ENCODE data around the gene DDX27.
"Not testable (repeated sequence)": the region's sequence is repeated elsewhere in the genome, so short reads cannot be mapped to it uniquely, and the experiment has no call there.

The DDX27 gene, protein sequence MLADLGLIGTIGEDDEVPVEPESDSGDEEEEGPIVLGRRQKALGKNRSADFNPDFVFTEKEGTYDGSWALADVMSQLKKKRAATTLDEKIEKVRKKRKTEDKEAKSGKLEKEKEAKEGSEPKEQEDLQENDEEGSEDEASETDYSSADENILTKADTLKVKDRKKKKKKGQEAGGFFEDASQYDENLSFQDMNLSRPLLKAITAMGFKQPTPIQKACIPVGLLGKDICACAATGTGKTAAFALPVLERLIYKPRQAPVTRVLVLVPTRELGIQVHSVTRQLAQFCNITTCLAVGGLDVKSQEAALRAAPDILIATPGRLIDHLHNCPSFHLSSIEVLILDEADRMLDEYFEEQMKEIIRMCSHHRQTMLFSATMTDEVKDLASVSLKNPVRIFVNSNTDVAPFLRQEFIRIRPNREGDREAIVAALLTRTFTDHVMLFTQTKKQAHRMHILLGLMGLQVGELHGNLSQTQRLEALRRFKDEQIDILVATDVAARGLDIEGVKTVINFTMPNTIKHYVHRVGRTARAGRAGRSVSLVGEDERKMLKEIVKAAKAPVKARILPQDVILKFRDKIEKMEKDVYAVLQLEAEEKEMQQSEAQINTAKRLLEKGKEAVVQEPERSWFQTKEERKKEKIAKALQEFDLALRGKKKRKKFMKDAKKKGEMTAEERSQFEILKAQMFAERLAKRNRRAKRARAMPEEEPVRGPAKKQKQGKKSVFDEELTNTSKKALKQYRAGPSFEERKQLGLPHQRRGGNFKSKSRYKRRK

DNA sequence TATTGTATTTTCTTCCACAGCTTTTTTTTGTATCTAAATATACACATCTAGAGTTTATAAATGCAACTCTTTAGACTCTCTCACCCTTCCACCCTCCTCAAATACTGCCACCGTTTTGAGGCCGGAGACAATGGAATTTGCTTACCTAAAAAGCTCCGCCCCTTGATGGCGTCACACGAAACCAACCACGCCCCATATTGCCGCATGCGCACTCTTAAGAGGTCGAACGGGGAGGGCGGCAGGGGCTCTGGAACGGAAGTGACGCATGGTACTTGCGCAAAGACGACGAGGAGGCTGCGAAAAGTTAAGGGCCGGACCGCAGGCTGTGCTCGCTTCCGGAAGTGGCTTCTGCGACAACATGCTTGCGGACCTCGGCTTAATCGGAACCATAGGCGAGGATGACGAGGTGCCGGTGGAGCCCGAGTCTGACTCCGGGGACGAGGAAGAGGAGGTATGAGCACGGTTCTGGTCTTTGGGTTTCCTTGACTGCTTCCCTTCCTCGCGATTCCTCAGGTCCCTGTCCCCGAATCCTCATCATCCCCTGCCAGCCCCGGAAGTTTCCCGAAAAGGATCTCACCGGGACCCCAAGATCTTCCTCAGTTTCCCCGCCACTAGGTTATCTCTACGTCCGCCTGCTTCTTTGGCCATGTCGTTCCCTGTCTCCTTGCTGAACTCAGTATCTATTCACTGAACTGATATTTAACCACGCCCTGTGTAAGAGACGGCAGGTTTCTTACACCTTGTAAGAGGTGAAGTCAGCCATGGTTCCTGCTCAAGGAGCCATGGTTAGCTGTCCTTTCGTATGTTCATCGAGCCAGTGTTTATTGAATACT lies at the start of gene DDX27:
Gene DDX27, plus strand, starts transcription at position 326 of the 833 bp plus-strand sequence. Its CDS starts 33 bp downstream, at position 359.
- DNase-seq: peak; percentile 95

DNA sequence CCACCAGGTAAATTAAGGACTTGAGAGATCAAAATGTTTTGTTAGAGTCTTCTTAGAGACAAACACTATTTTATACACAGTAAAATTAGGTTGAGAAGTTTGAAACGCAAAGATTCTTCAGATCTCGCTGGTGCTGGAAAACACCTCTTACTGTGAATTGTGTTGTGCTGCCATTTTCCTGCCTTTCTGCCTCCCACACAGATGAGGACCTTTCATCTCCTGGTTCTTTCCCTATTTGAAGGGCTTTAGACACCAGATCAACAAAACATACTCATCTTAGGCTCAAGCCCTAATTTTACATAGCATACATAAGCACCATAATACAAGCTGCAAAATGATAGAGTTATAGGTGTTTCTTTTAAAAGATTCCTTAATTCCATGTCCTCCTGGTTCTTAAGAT lies 49.7 kb upstream of the DDX27 start:
- DNase-seq: no peak

DNA sequence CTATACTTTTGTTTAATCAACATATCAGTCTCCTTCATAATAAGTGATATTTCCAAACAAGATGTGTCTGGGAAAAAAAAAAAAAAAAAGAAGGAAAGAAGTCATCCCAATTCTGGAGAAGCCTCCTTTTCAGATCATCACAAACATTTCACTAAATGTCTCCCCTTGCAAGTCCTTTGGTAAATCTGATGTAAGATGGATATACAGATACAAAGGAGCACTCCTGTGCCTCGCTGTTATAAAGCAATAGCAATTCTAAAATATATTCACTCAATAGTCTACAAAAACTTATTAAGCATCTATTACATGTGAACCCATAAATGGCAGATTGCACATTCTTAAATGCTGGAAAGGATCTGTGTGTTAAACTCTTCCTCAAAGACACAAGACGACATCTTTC lies 48.5 kb upstream of the DDX27 start:
- no peak for DNase-seq

DNA sequence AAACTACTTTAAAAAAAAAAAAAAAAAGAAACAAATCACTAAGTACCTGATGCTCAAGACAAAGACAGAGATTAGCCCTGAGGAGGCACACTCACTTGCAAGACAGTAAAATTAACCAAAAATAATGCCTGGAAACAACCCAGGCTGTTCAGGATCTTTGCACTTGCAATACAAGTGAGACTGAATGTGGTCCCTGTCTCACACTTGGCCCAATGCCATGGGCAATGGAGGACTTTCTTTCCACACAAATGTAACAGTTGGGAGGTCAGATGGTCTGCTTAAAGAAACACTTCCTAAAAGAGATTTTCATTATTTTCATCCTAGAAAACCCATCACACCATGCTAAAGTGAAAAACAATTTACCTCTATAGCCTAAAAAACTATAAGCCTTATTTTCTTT lies 47.3 kb upstream of the DDX27 start:
- no peak for DNase-seq

DNA sequence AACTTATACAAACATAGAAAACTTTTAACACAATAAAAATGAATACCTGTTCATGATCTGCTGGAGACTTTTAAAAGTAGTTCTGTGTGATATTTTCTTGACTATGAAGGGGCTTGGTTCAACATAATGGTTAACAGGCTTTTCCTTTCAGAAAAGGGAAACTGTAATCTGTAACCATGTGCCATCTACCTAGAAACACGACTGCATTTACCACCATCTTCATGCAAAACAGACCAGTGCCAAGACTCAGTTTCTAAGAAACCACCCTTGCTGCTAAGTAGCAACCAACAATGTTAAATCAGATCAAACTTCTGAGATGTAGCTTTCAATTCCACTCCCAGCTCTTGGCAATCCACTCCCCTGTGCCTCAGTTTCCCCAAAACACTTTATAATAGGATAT lies 46.8 kb upstream of the DDX27 start:
- DNase-seq: no peak

DNA sequence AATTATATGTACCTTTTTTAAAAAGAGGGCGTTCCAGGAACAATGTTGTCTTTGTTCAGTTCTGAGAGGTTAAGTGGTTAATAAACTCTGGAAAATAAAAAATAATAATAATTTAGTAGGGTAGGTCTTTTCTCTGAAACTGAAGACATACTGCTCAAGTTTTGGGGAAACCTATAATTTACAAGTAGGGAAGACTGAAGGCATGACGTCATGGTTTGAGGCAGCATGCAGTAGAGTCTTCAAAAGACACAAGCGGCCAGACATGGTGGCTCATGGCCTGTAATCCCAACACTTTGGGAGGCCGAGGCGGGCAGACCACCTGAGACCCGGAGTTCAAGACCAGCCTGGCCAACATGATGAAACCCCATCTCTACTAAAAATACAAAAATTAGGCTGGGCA lies 45.0 kb upstream of the DDX27 start:
- DNase-seq: no peak

DNA sequence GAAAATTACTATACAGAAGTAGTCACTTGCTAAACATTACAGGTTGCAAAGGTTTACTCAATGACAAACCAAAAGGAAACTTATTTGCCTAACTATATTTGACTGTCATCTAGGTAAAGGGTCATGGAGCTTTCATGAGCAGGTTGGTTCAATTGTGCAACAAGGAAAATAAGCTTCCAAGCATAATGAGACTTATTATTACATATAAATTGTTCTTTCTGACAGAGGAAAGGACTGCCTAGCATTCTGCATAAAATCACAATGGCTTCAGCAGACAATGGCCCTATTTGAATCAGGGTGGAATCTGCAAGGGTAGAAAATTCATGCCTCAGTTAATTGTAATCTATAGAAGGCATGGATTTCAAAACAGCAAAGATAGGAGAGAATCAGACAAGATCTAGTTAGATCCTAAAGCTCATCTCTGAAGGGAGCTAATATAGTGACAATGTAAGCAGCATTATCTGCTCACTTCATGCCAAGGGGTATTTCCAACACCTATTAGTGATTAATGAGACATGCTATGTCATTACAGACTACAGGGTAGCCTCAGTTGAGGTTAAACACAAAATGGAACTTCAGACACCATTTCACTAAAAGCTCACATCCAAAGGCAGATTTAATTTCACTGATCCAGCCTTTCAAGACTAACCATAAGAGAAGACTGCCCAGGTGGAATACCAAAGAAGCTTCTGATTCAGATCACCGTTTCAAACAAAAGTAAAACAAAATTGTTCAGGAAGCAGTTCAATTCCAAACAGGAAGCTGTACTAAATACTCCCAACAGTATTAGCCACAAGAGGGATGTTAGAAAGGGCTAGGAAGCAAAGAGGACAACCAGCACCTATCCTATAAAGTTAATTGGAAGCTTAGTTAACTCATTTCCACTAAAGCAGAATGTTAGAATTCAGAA lies 39.6 kb upstream of the DDX27 start:
- no peak for DNase-seq

DNA sequence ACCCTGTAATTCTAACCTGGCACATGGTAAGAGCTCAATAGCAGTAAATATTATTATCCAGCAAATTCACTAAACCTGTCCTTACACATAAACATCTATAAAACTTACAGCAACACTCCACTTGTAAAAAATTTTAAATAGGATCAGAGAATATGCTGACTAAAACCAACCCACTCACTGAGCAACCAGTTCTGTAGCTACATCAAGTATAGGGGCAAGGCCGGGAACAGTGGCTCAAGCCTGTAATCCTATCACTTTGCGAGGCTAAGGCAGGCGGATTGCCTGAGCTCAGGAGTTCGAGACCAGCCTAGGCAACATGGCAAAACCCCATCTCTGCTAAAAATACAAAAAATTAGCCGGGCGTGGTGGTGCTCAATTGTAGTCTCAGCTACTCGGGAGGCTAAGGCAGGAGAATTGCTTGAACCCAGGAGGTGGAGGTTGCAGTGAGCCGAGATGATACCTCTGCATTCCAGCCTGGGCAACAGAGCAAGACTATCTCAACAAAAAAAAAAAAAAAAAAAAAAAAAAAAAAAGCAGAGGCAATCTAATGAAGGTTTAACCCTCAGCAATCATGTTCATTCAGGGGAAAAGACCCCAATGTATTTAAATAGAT lies 37.8 kb upstream of the DDX27 start:
- DNase-seq: no peak

DNA sequence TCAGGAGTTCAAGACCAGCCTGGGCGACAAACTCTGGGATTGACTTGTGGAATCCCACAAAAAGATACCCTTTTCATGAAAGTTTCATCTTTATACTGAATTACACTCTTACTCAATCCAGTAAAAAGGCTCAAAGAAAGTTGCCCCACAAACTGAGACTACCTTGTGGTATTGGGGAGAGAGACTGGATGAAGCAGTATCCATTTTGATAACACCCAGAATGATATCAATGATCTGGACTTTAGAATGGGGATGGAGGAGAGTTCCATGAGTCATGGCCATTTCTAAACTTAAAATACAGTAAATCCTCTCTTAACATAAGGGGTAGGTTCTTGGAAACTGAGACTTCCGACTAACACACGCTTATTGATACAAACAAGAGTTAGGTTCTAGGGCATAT lies 35.8 kb upstream of the DDX27 start:
- no peak for DNase-seq

DNA sequence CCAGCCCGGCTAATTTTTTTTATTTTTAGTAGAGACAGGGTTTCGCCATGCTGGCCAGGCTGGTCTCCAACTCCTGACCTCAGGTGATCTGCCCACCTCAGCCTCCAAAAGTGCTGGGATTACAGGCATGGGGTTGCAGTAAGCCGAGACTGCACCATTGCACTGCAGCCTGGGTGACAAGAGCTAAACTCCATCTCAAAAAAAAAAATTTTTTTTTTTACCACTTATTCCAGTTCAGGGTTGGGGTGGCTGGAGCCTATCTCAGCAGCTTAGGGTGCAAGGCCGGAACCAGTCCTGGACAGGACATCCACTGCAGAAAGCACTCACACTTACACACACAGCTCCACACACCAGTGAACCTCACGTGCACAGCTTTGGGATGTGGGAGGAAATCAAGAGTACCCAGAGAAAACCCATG lies 35.1 kb upstream of the DDX27 start:
- not testable (repeated sequence) for DNase-seq

DNA sequence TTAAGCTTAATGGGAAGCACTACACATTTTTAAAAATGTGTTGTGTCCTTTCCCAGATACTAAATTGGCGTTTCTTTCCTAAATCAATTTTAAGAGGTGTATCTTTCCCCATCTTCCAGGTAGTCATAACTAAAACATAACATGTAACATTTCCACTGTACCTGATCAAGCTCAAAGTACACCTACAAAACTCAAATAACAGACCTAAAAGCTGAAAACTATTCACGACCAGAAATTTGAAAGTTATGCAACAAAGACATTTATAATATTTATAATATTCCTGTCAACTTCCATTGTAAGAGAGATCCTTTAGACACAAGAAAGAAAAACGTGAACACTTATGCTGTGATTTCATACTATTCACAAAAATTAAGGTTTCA lies 34.5 kb upstream of the DDX27 start:
- no peak for DNase-seq

DNA sequence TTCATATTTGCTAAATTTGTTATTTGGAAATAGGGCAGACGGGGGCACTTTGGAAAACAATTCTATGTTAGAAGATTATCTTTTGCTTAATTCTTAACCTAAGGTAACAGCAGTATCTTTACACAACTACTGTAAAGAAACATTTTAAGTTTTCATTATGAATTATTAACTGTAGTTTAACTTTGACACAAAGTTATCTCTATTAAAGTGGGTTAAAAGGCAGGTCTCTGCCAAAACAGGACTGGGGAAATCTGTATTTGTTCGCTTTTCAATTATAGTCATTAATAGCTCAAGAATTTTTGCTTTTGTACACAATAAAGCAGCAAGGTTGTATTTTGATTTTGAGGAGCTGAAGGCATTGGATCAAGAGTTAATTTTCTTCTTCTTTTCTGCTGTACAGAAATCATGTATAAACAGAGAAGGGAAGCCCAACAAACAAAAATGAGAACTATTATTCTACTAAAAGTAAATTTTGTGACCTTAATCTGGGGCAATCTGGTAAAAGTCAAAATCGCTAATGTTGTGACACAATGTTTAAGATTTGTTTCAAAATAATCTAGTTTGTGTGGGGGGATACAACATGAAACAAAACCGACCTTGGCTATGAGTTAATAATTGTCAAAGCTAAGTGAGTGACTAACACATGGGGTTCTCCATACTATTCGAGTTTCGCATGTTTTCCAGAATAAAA lies 34.0 kb upstream of the DDX27 start:
- DNase-seq: no peak

DNA sequence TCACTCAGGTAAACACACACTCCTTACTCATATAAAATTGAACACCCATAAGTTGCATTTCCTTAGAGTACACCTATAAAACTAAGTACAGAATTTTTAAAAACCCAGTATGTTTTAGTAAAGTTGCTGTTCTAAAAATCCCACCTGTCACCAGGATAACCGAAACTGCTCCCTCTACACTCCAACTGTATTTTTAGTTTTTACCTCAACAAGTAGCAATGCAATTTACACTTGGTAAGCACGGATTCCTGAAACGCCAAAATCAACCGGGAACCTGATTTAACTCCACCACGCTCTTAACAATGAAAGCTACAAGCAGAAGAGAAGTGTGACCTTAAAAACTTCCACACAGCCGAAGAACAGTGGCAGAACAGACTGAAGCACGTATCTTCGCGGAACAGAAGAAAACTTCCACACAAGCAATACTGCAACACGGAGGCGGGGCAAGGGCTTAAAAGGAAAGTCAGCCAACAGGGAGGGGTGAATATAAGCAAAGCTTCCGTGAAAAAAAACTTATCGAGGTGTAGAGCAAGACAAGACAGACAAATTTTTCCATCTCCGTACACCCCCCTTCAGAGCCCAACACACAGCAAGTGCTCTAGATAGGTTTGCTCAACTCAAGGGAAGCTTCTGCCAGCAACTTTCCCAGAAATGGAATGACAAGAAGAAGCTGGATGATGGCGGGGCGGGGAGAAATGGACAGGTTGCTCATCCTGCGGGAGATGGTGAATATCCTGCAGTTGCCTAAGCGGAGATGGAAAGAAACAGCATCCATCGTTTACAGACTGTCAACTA lies 32.5 kb upstream of the DDX27 start:
- DNase-seq: no peak

DNA sequence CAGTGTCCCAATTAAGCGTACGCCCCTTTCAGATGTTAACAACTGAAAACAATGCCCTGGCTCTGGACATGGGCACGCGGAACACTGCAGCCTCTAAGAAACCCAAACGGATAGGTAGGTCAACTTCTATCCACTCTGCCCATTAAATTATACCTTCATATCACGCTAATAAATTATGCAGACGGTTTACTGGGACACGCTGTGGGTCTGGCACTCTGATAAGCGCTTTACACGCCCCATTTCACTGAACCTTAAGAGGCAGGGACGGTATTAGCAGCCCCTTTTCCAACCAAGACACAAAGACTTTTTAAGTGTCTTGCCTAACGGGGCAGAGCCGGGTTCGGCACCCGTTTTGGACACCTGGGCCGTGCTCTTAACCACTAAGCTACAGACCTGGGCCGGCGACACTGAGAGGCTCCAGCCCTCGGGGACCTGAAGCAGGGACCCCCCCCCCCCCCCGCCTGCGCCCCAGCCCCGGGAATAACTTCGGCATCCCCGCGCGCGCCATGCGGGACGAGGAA lies 31.8 kb upstream of the DDX27 start:
- DNase-seq: no peak

DNA sequence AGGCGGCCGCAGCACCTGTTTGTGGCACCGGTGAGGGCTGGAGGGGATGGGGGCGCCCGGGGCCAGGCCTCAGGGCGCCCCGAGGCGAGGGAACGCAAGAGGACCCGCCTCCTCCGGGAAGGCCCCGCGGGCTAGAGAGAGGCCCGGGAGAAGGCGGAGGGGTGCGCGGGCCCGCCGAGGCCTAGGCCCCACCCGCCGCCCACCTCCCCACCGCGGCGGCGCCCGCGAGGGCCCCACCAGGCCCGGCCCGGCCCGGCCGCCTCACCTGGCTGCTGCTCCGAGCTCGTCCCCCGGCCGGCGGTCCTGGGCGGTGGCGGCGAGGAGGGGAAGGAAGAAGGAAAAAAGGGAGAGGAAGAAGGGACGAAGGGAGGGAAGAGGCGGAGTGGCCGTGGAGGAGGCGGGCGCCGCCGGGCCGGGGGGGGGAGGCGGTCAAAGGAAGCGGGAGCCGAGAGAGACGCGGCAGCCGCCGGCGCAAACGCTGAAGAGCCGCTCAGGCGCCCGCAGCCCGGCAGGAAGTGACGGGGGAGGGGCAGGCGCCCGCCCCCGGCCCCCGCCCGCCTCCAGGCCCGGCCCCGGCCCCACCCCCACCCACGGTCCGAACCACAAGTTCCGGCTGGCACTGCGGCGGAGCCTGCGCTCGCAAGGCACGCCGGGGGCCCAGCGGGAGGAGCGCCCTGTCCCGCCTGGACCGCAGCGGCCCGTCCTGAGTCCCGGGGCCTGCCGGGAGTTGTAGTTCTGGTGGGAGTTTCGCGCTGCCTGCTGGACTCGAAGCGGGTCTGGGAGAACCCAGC lies 31.2 kb upstream of the DDX27 start, which contains the start of gene STAU1:
Gene STAU1, minus strand, starts transcription at position 484 of the 791 bp plus-strand sequence. CDS start 22,133 bp downstream, outside the sequence.
- peak; percentile 90 for DNase-seq

DNA sequence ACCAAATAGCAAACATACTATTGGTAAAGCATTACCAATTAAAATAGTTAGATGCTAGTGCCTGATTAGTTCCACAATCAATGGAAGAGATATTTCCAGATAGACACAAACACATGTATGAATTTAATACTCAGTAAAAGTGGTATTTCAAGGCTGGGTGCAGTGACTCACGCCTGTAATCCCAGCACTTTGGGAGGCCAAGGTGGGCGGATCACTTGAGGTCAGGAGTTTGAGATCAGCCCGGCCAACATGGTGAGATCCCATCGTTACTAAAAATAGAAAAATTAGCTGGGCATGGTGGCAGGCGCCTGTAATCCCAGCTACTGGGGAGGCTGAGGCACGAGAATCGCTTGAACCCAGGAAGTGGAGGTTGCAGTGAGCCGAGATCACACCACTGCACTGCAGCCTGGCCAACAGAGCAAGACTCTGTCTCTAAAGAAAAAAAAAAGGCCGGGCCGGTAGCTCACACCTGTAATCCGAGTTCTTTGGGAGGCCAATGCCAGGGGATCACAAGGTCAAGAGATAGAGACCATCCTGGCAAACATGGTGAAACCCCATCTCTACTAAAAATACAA lies 26.2 kb upstream of the DDX27 start:
- DNase-seq: not testable (repeated sequence)

DNA sequence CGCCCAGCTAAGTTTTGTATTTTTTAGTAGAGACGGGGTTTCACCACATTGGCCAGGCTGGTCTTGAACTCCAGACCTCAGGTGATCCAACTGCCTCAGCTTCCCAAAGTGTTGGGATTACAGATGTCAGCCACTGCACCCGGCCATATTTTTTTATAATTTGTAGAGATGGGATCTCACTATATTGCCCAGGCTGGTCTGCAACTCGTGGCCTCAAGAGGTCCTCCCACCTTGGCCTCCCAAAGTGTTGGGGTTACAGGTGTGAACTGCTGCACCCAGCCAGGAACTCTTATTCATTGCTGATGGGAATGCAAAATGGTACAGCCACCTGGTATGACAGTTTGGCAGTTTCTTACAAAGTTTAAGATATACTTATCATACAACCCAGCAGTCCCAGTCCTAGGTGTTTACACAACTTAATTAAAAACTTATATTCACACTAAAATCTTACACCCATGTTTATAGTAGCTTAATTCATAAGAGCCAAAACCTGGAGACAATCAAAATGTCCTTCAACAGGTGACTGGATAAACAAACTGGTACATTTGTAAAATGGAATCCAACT lies 19.4 kb upstream of the DDX27 start:
- DNase-seq: no peak

DNA sequence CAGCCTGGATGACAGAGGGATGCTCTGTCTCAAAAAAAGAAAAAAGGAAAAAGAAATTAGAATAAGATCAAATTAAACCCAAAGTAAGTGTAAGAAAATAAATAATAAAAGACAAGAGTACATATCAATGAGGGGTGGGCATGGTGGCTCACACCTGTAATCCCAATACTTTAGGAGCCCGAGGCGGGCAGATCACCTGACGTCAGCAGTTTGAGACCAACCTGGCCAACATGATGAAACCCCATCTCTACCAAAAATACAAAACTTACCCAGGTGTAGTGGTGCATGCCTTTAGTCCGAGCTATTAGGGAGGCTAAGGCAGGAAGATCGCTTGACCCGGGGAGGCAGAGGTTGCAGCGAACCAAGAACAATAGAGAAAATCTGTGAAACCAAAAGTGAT lies 16.2 kb upstream of the DDX27 start:
- no peak for DNase-seq
